ENCODE measurements around the gene ZNF473.

- TF ChIP-seq CTCF (IDR thresholded peaks at IDR 0.05) (no peak), POLR2A (IDR thresholded peaks at IDR 0.05) (no peak), POLR2AphosphoS5 (IDR thresholded peaks at IDR 0.05) (no peak)
These were observed 4.4 kb downstream of the ZNF473 start for GRCh38 chr19:50030225-50030624.

Measured in prostate gland (tissue), 2 donors.